HCT116 (cell line): ENCODE measurements around the gene DOP1A. TPM values are rescaled to one million over a fixed set of nuclear protein-coding genes. Genes with fewer than 3 reads are reported as not detected.

ENCODE experiments used
- ATAC-seq: fragments of 200-7000 bp; cut with Tn5 transposase; 2 replicates; pipeline ENCODE4 v1.9.1; 2020; ENCODE audit warnings: mild to moderate bottlenecking, moderate library complexity
- BruUV-seq: library from RNA; stranded (reverse); fragments of 400-500 nt; replicated peaks from 2 replicates; lab custom pipeline; 2021; lab: Mats Ljungman, UMichigan
- CTCF ChIA-PET: fragments of 300-600 bp; sonication (Branson Sonifier 250); formaldehyde crosslinking; loops from one replicate; lab custom pipeline; 2021; ENCODE audit warnings: antibody characterized with exemption; lab: Charles Lee
- POLR2A ChIA-PET: fragments of 300-600, 350-600 bp; sonication (Branson Sonifier 250); formaldehyde crosslinking; loops from one replicate; lab custom pipeline; 2021; ENCODE audit warnings: antibody characterized with exemption; lab: Charles Lee
- RAD21 ChIA-PET, 2 experiments: fragments of 300-600 bp; sonication (Branson Sonifier 250); formaldehyde crosslinking; loops; one replicate each; lab custom pipeline; 2023; ENCODE audit warnings: low total read pairs in 2 of 2; ENCODE audit not compliant: uncharacterized antibody in 2 of 2, unreplicated experiment in 2 of 2, low non-redundant PET in 1 of 2; lab: Charles Lee
- DNase-seq: peaks from one replicate; pipeline ENCODE4 v3.0.0-alpha.2; 2010; ENCODE audit warnings: low read depth, low spot score
- H2AFZ ChIP-seq: fragments of 200-600 bp; shearing (Covaris generic), sonication (generic); 2 replicates; pipeline ENCODE4 v1.6.1; 2017; ENCODE audit warnings: low read depth, mixed run types, mixed read lengths, antibody characterized with exemption, low read length; ENCODE audit not compliant: poor library complexity, severe bottlenecking
- H3K27ac ChIP-seq: 2 replicates; pipeline ENCODE4 v1.5.1; 2012; ENCODE audit warnings: low read depth, low read length
- H3K27me3 ChIP-seq: fragments of 200-600 bp; sonication (generic); 2 replicates; pipeline ENCODE4 v1.6.1; 2016; ENCODE audit warnings: mixed run types, low read length, mixed read lengths; ENCODE audit not compliant: insufficient read depth
- H3K36me3 ChIP-seq, 2 experiments: fragments of 200-500 bp in 1 of 2; fragments of 200-600 bp in 1 of 2; sonication (Bioruptor generic) in 1 of 2; sonication (generic) in 1 of 2; 2 replicates each; pipeline versions ENCODE4 v1.5.1 to v1.6.1; 2014 to 2016; ENCODE audit warnings: low read length in 2 of 2, inconsistent platforms in 1 of 2, mixed read lengths in 1 of 2, mixed run types in 1 of 2; ENCODE audit not compliant: insufficient read depth in 2 of 2, control insufficient read depth in 1 of 2
- H3K4me1 ChIP-seq, 2 experiments: fragments of 200-600 bp in 1 of 2; sonication (generic) in 1 of 2; 2 replicates each; pipeline versions ENCODE4 v1.5.1 to v1.6.1; 2012 to 2017; ENCODE audit warnings: low read length in 2 of 2, inconsistent platforms in 1 of 2, mild to moderate bottlenecking in 1 of 2, mixed read lengths in 1 of 2, mixed run types in 1 of 2, moderate library complexity in 1 of 2; ENCODE audit not compliant: insufficient read depth in 2 of 2, control insufficient read depth in 1 of 2
- H3K4me2 ChIP-seq: fragments of 200-600 bp; sonication (generic); 2 replicates; pipeline ENCODE4 v1.6.1; 2017; ENCODE audit warnings: mixed run types, low read length, mixed read lengths
- H3K4me3 ChIP-seq, 2 experiments: fragments of 200-600 bp in 1 of 2; sonication (generic) in 1 of 2; replicated peaks in 1 of 2; 2 replicates each; pipeline ENCODE4 v1.5.1; 2011 to 2016; ENCODE audit warnings: low read length in 2 of 2, control low read depth in 1 of 2, low read depth in 1 of 2, mild to moderate bottlenecking in 1 of 2, mixed read lengths in 1 of 2, mixed run types in 1 of 2
- H3K79me2 ChIP-seq: fragments of 200-600 bp; sonication (generic); 2 replicates; pipeline ENCODE4 v1.6.1; 2017; ENCODE audit warnings: mild to moderate bottlenecking, mixed run types, low read length, moderate library complexity, mixed read lengths; ENCODE audit not compliant: insufficient read depth
- H3K9ac ChIP-seq: fragments of 200-600 bp; sonication (generic); 2 replicates; pipeline ENCODE4 v1.6.1; 2016; ENCODE audit warnings: low read length, mixed read lengths
- H3K9me2 ChIP-seq: fragments of 200-600 bp; sonication (generic), shearing (Covaris generic); 2 replicates; pipeline ENCODE4 v1.6.1; 2017; ENCODE audit warnings: mixed run types, mild to moderate bottlenecking, moderate library complexity; ENCODE audit not compliant: insufficient read depth
- H3K9me3 ChIP-seq, 2 experiments: fragments of 200-500 bp in 1 of 2; fragments of 200-600 bp in 1 of 2; sonication (Bioruptor generic) in 1 of 2; sonication (generic) in 1 of 2; 2 replicates each; pipeline ENCODE4 v1.6.1; 2014 to 2017; ENCODE audit warnings: low read length in 2 of 2, mixed read lengths in 2 of 2, inconsistent platforms in 1 of 2, low read depth in 1 of 2, mild to moderate bottlenecking in 1 of 2, mixed run types in 1 of 2, moderate library complexity in 1 of 2; ENCODE audit not compliant: control insufficient read depth in 1 of 2, insufficient read depth in 1 of 2
- H4K20me1 ChIP-seq: fragments of 200-600 bp; sonication (generic), shearing (Covaris generic); 2 replicates; pipeline ENCODE4 v1.6.1; 2017; ENCODE audit warnings: mixed run types, mild to moderate bottlenecking, moderate library complexity; ENCODE audit not compliant: insufficient read depth
- ATF3 ChIP-seq: IDR thresholded peaks from 2 replicates; pipeline ENCODE4 v1.6.1; 2012
- EGR1 ChIP-seq: IDR thresholded peaks from 2 replicates; pipeline ENCODE4 v1.6.1; 2012; ENCODE audit warnings: low read depth
- ELF1 ChIP-seq: IDR thresholded peaks from 2 replicates; pipeline ENCODE4 v1.6.1; 2012; ENCODE audit warnings: low read depth, borderline replicate concordance
- EZH2 ChIP-seq: fragments of 200-600 bp; sonication (generic); IDR thresholded peaks from 2 replicates; pipeline ENCODE4 v1.6.1; 2017; ENCODE audit warnings: antibody characterized with exemption, mixed run types
- EZH2phosphoT487 ChIP-seq: fragments of 200-600 bp; IDR thresholded peaks from 2 replicates; pipeline ENCODE4 v1.6.1; 2018; ENCODE audit warnings: antibody characterized with exemption, borderline replicate concordance
- MAX ChIP-seq: IDR thresholded peaks from 2 replicates; pipeline ENCODE4 v1.6.1; 2012
- POLR2AphosphoS5 ChIP-seq: IDR thresholded peaks from 2 replicates; pipeline ENCODE4 v1.6.1; 2011; ENCODE audit warnings: mild to moderate bottlenecking, low read depth, low read length, moderate library complexity
- REST ChIP-seq: IDR thresholded peaks from 2 replicates; pipeline ENCODE4 v1.6.1; 2012; ENCODE audit warnings: low read depth
- SP1 ChIP-seq: IDR thresholded peaks from 2 replicates; pipeline ENCODE4 v1.6.1; 2012; ENCODE audit warnings: low read depth
- SRF ChIP-seq: IDR thresholded peaks from 2 replicates; pipeline ENCODE4 v1.6.1; 2012; ENCODE audit warnings: low read depth
- YY1 ChIP-seq: IDR thresholded peaks from 2 replicates; pipeline ENCODE4 v1.6.1; 2011; ENCODE audit warnings: low read length, low read depth, moderate library complexity, mild to moderate bottlenecking; ENCODE audit not compliant: insufficient replicate concordance; ENCODE audit errors: extremely low read depth
- ZFX ChIP-seq: fragments of 450-650 bp; IDR thresholded peaks from 2 replicates; pipeline ENCODE4 v1.6.1; 2017
- intact Hi-C: fragments of 100-400 bp; cut with micrococcal nuclease; formaldehyde crosslinking; loops from 2 replicates; pipeline ENCODE4 v1.10.0; 2022
- total RNA-seq: library from RNA; stranded (reverse); gene quantifications from one replicate; pipeline ENCODE4 v1.2.1, GENCODE V29; 2021; ENCODE audit not compliant: unreplicated experiment

DOP1A gene
- total RNA-seq, 1 experiment from 2014 or later = 7.1 TPM

- peaks cover 2 to 19% of the 10 kb centered on the region in 2 experiments; a peak in 3 of 4 replicates for H3K4me1 ChIP-seq
- CTCF ChIA-PET = interaction anchor here (1.2 kb wide), 1 partner anchor 145 kb away, joined by 4 read pairs; no protein-coding TSS in a partner anchor
- no peaks in the 10 kb centered on the region for H3K36me3 ChIP-seq
- POLR2A ChIA-PET = no interaction called here
- TF ChIP-seq ELF1 (no peak), ATF3 (no peak), SRF (no peak), EZH2phosphoT487 (no peak), EGR1 (no peak), MAX (no peak), ZFX (no peak), POLR2AphosphoS5 (no peak), EZH2 (no peak), YY1 (no peak)
- no peak overlapping the region for H3K4me2 ChIP-seq
- H3K9me2 ChIP-seq = no peaks in the 10 kb centered on the region
- peaks cover 14% of the 10 kb centered on the region for H3K79me2 ChIP-seq
- no peak for DNase-seq
- no peaks in the 10 kb centered on the region for H3K27me3 ChIP-seq
- intact Hi-C loops = loop anchor here (10.0 kb wide), 1 partner anchor 355 kb away; no protein-coding TSS in a partner anchor
- H2AFZ ChIP-seq = no peak overlapping the region
- ATAC-seq = no peak
- no peak overlapping the region for H3K9ac ChIP-seq
- H3K4me3 ChIP-seq = no peak overlapping the region
- H3K9me3 ChIP-seq = no peaks in the 10 kb centered on the region
- RAD21 ChIA-PET = no interaction called here
- no peaks in the 10 kb centered on the region for H4K20me1 ChIP-seq
- BruUV-seq = no TSS peak
- H3K27ac ChIP-seq = no peak overlapping the region
Observed at GRCh38 chr6:83069633-83070032, 2.2 kb downstream of the DOP1A start.

GRCh38 chr6:83071023-83071422 lies 3.6 kb downstream of the DOP1A start:
- ChIA-PET POLR2A (no interaction called here), RAD21 (no interaction called here), CTCF (interaction anchor here (1.4 kb wide), 1 partner anchor 144 kb away, joined by 5 read pairs; no protein-coding TSS in a partner anchor)
- Histone ChIP-seq H3K9ac (no peak overlapping the region), H3K36me3 (no peaks in the 10 kb centered on the region), H4K20me1 (no peaks in the 10 kb centered on the region), H3K9me2 (no peaks in the 10 kb centered on the region), H3K27ac (no peak overlapping the region), H3K79me2 (0 out of 2 replicates have a peak, but pooled peaks cover 5% of the 10 kb centered on the region), H3K27me3 (no peaks in the 10 kb centered on the region), H3K4me1 (peaks cover 2 to 12% of the 10 kb centered on the region in 2 experiments; a peak in 3 of 4 replicates), H2AFZ (no peak overlapping the region), H3K9me3 (no peaks in the 10 kb centered on the region), H3K4me2 (no peak overlapping the region), H3K4me3 (no peak overlapping the region)
- intact Hi-C loops = no loop called here
- no peak for ATAC-seq
- TF ChIP-seq SP1 (no peak), ELF1 (no peak), EGR1 (no peak), REST (no peak), EZH2 (no peak)
- TF ChIP-seq, all 23 proteins: peak for 0
- DNase-seq = no peak
- BruUV-seq = no TSS peak
